ENCODE results near the gene AQP9. TPM values are rescaled to one million over a fixed set of nuclear protein-coding genes. Genes with fewer than 3 reads are reported as not detected.

Gene AQP9
- total and polyA plus RNA-seq, 2 of the 8 experiments (the other 6 are each of a cell fraction or from before 2014, with no cell fraction given) = not detected

DNA sequence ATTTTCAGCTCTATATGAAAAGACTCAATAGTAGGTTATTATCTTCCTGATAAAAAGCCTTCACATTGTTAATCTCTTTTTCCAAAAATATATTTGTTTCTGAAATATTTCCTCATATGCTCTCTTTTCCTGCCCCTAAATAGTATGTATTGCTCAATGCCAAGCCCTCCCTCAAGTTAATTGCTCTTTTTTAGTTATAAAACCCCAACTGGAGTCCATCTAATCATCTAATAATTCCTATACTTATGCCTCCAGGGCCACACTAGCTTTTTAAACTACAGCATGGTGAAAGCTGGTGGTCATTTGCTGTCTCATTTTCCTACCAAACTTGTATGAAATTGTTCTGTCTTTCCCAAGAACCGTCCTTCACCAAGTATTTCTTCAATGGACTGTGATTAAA is 26.7 kb downstream of the AQP9 start (continued):
- TF ChIP-seq EGR1 (IDR thresholded peaks at IDR 0.05; ENCODE audit: borderline replicate concordance, low read depth, low read length) (no peak), NANOG (IDR thresholded peaks at IDR 0.05; ENCODE audit: insufficient read depth, low read depth, low read length, poor library complexity, severe bottlenecking) (no peak), RXRA (IDR thresholded peaks at IDR 0.05; ENCODE audit: insufficient read depth, low read depth, low read length) (no peak), BRCA1 (IDR thresholded peaks at IDR 0.05; ENCODE audit: low read depth, low read length) (no peak)
